ENCODE data around the gene DCAF17. TPM values are rescaled to one million over a fixed set of nuclear protein-coding genes. Genes with fewer than 3 reads are reported as not detected.
"Not testable (repeated sequence)": the region's sequence is repeated elsewhere in the genome, so short reads cannot be mapped to it uniquely, and the experiment has no call there.

The DCAF17 gene
- total RNA-seq, 1 donor from 2014 or later = 6.9 TPM

DNA sequence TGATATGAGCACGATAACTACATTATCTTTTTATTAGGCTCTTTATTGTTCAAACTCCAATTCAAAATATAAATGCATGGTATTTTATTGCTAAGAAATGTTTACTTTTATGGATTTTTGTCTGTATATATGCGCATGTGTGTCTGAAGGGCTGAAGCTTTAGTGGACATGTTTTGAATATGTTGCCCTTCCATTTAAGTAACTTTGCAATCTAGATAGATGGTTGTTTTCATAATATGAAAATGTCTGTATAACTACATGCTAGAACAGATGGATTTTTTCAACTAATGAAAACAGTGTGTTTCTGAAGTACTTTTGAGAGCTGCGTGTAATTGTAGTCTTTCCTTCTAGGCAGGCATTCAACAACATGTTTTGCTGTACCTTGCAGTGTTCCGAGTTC is 18.7 kb downstream of the DCAF17 start:
- DNase-seq (ENCODE audit: low spot score) (no peak), ATAC-seq (no peak)

DNA sequence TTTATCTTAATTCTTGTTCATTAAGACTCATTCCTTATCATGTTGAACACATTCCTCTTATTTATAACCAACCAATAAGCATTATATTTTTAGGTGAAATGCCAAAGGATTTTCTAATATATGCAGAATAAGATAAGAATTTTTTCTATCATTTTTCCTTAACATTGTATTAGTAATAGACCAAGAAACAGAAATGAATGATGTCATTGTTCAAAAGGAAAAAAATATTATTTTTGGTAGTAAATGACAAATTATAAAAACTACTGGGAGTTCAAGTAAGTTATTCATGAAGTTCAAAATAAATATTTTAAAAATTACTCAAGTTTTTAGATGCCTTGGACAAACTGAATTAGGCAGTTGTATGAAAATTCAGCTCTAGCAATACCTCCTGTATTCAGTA is 25.5 kb downstream of the DCAF17 start:
- DNase-seq (ENCODE audit: low spot score) (no peak), ATAC-seq (no peak)

DNA sequence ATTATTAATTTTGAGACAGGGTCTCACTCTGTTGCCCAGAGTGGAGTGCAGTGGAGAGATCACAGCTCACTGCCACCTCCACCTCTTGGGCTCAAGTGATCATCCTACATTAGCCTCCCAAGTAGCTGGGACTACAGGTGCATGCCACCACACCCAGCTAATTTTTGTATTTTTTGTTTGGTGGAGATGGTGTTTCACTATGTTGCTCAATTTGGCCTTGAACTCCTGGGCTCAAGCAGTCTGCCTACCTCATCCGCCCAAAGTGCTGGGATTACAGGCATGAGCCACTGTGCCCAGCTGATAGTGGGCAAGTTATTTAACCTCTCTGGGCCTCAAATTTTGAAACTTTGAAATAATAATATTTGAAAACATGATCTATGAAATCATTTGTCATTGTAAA is 26.5 kb downstream of the DCAF17 start:
- ATAC-seq = peak; percentile 40
- DNase-seq (ENCODE audit: low spot score) = no peak

DNA sequence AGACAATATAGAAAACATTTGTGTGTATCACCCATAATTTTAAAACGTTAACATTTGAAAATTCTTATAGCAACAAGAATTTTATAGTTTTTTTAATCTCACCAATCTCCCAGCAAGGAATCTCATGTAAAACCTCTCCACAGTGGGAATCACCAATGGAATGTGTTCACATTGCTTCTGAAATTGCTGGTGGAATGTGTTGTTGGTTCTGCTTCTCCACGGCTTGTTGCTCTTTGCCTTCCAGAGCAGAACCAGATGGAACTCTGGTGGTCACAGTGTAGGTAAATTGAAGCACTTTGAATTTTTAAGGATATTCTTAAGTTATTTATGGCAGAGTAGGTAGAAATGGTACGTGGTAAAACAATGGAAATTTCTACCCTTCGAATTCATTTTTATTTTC is 35.1 kb downstream of the DCAF17 start:
- ATAC-seq (no peak), DNase-seq (ENCODE audit: low spot score) (no peak)

DNA sequence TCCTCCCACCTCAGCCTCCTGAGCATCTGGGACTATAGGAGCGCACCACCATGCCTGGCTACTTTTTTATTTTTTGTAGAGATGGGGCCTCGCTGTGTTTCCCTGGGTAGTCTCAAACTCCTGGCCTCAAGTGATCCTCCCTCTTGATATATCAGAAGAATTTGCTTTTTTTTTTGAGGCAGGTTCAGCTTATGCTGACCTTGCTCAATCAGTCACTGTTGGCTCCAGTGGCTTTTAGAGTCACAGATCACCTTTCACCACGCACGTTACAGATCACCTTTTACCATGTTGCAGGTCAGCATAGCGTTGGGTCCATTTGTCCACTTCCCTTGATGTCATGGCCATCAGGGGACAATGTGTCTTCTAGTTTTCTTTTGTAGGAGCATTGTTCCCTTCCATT is 36.1 kb downstream of the DCAF17 start:
- no peak for DNase-seq (ENCODE audit: low spot score)
- ATAC-seq = no peak

DNA sequence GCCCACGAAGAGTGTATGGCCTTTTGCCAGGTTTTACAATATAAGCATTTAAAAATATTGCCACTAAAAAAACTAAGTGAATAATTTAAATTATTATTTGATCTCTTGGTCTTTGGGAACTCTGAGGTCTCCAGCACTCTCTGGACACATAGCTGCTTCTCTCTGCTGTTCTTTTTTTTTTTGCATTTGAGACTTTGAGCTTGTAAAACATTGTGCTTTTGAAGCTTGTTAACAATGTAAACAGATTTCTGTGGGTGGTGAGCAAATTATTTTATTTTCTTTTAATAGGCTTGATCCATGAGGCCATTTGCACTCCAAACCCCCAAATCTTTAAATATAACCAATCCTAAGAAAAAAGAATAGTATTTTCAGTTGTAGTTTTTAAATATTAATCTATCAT is 42.0 kb downstream of the DCAF17 start:
- ATAC-seq = peak; percentile 90
- DNase-seq (ENCODE audit: low spot score) = no peak

DNA sequence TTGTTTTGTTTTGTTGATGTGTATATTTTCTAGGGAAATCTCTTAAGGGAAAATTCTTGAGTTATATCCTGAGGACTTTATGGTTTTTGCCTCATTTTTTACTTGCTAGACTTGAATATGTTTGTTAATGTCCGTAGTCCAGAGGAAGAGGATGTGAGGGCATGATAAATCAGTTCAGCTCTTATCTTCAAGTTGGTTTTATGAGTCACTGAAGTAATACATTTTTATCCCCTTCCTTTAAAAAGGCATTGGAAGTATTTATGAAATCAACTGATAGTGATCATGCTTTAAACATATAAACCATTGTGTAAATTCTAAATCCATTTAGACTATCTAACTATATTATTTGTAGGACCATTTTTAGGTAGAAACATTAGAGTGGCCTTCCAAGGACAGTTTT is 44.3 kb downstream of the DCAF17 start:
- no peak for DNase-seq (ENCODE audit: low spot score)
- ATAC-seq = no peak

DNA sequence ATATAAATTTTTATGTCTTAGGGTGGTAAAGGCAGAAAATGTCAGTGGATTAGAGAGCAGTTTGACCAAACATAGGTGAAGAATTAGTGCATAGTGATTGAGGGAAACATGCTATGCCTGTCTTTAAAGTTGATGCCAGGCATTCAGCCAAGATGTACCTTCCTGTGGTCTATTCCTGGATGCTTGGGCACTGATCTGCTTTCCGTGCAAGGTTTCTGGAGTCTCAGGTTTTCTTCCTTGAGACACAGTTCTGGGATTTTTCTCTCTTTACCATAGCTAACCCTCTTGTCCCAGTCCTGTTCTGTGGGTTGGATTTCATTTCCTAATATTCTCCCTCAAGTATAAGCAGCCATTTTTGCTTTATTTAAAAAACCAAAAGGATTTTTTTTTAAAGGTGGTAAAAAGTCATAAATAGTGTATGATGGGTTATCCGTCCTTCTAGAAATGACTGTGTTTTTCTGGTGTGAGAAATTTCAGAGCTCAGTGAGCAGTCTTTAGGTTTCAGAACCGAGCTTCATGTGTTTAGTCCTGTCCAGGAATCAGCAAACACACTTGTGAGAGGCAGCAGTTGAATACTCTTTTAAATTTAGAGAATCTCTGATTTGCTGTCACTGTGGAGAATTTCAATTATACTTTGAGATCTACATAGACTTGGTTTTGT is 45.3 kb downstream of the DCAF17 start:
- DNase-seq (ENCODE audit: low spot score) = no peak

DNA sequence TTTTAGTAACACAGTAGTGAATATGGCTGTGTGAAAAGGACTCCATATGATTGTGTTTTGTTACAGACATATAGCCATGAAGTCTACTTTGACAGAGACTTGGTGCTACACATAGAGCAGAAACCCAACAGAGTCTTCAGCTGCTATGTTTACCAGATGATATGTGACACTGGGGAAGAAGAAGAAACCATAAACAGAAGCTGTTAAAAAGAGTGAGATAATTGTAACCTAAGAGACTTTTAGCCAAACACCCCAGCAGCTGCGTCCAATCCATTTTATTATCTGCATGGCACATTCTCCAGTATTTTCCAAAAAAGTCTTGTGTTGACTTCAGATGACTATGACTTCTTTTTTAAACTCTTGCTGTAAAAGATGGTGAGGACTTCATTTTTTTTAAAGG is 46.9 kb downstream of the DCAF17 start:
- ATAC-seq = no peak
- no peak for DNase-seq (ENCODE audit: low spot score)

More for the DNA sequence above, 45.3 kb downstream of the DCAF17 start:
- no peak for ATAC-seq

DNA sequence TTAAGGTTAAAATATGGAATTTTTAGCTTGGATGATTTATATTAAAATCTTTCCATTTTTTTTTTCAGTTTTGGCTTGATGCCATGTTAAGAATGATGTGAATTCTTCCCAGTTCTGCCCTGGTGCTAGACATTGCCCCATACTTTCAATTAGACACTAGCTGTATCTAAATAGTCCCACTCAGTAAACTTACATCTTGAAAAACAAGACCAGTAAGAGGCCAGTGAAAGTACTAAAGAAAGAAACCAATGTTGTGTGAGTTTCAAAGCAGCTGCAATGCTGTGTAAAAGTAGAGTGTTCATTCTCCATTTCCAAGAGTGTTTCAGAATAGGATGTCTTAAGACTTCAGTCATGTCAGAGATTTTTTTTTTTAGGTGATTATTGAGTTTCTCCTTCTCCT is 48.3 kb downstream of the DCAF17 start:
- DNase-seq (ENCODE audit: low spot score) (no peak), ATAC-seq (no peak)

DNA sequence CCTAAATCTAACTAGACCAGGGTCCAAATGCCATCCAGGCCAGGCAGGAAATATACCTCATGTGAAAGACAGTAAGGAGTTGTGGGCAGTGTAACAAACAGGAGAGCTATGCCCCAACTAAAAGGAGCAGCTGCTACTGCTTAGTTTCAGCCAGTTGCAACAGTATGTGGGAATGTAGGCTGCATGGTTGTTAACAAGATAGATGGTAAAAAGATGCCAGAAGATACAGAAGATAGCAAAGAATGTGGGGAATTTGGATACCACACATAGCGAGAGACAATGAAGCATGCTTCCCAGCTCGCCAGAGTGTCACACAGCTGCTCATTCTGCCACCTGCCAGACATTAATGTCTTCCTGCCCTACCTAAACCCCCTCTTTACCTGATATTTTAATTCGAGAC is 48.9 kb downstream of the DCAF17 start:
- no peak for DNase-seq (ENCODE audit: low spot score)
- no peak for ATAC-seq

DNA sequence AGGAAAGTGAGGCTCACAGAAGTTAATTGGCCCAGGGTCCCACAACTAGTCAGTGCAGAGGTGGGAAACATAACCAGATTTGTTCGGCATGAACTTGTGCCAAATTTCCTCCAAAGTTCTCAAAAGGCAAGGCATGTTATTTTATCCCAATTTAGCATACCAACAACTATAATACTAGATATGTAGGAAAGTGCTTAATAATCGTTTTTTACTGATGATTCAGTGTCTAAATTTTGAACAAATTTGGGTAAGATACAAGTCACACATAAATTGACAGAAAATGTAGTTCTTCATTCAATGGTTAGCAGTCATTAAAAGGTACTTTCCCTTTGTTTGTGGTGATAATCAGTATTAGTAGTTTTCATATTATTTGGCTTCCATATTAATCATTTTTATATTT is 49.8 kb downstream of the DCAF17 start:
- ATAC-seq (no peak), DNase-seq (ENCODE audit: low spot score) (no peak)

DNA sequence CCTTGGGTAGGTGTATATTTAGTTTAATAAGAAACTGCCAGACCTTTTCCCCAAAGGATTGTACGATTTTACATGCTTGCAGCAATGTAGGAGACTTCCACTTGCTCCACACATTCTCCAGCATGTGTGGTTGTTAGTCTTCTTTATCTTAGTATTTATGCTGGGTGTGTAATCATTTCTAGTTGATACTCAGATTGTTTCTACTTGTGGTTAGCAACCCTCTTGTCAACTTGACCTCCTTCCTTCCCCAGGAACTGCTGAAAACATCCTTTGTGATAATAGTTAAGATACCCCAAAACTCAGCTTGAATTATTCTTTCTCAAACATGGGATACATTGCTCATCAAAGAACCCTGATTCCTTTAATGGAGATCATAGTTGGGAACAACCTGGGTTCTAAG is 51.1 kb downstream of the DCAF17 start:
- no peak for DNase-seq (ENCODE audit: low spot score)

DNA sequence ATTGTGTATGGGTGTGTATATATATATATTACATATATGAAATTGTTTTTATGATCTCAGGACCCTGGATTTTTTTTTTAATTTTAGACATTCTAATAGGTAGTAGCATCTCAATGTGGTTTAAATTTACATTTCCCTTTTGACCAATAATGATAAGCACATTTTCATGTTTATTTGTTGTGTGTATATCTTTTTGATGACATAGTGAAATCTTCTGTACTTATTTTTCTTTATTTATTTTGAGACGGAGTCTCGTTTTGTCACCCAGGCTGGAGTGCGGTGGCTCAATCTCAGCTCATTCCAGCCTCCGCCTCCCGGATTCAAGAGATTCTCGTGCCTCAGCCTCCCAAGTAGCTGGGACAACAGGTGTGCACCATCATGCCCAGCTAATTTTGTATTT is 53.2 kb downstream of the DCAF17 start:
- no peak for ATAC-seq

More for the DNA sequence above, 51.1 kb downstream of the DCAF17 start:
- ATAC-seq = no peak

DNA sequence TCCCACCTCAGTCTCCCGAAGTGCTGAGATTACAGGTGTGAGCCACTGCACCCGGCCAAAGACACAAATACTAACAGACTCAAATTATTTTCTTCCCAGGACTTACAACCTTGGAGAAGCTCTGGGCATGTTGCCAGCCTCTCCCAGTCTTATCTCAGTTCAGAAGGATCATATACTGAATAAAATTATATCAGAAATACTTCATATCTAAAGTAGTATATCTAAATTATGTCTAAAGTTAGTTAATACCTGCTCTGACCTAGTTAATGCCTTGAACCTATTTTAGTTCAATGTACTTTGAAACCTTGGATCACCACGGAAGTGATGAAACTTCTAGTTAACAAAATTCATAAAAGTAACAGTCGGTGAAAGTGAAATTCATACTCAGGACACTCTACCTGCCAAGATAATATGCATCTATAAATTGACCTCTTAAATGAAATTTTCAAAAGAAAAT is 53.8 kb downstream of the DCAF17 start:
- peak; percentile 76 for ATAC-seq

More for the DNA sequence above, 53.2 kb downstream of the DCAF17 start:
- no peak for DNase-seq (ENCODE audit: low spot score)

DNA sequence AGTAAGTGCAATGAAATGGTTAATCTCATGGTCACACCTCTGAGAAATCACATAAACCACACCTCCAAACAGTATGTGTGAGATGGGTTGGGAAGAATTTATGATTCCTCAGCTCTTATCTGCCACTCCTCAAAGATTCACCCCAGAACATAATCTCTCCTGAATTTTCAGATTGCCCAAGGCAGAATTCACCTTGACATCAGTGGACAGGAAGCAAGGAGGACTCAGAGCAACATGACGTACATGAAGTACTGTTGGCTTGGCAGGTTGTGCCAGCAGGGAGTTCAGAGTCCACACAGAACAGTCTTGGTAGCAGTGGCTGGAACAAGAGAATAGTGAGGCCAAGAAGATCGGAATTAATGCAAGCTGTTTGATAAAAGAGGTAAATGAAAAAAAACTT is 56.6 kb downstream of the DCAF17 start:
- ATAC-seq = peak; percentile 79
- DNase-seq (ENCODE audit: low spot score) = peak; percentile 62

More for the DNA sequence above, 53.8 kb downstream of the DCAF17 start:
- DNase-seq (ENCODE audit: low spot score) = no peak

DNA sequence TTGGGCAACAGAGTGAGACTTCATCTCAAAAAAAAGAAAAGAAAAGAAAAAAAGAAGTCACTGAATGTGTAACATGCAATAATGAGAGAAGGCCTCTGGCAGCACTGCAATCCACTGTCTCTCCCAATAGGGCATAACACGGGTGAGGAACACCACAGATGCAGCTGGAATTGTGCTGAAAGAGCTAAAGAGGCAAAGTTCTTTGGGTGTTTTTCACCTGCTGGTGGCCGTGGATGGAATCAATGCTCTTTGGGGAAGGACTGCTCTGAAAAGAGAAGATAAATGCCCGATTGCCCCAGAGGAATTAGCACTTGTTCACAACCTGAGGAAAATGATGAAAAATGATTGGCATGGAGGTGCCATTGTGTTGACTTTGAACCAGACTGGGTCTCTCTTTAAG is 57.3 kb downstream of the DCAF17 start:
- peak; percentile 16 for ATAC-seq
- DNase-seq (ENCODE audit: low spot score) = no peak

DNA sequence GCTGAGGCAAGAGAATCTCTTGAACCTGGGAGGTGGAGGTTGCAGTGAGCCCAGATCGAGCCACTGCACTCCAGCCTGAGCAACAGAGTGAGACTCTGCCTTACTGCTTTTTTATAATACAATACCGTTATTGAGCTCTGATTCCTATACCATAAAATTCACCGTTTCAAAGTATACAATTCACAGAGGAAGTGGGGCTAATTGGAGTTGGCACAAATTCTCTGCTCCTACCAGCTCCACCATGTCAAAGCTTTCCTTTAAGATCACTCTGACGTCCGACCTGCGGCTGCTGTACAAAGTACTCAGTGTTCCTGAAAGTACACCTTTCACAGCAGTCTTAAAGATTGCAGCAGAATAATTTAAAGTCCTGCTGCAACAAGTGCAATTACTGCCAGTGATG is 58.6 kb downstream of the DCAF17 start:
- DNase-seq (ENCODE audit: low spot score) (no peak), ATAC-seq (no peak)

DNA sequence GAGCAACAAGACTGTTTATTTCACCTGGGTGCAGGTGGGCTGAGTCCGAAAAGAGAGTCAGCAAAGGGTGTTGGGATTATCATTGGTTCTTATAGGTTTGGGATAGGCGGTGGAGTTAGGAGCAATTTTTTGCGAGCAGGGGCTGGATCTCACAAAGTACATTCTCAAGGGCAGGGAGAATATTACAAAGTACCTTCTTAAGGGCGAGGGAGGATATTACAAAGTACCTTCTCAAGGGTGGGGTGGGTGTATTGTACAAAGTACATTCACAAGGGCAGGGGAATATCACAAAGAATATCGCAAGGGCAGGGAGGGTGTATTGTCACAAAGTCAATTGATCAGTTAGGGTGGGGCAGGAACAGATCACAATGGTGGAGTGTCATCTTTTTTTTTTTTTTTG is 63.6 kb downstream of the DCAF17 start:
- not testable (repeated sequence) for DNase-seq (ENCODE audit: low spot score); ATAC-seq

DNA sequence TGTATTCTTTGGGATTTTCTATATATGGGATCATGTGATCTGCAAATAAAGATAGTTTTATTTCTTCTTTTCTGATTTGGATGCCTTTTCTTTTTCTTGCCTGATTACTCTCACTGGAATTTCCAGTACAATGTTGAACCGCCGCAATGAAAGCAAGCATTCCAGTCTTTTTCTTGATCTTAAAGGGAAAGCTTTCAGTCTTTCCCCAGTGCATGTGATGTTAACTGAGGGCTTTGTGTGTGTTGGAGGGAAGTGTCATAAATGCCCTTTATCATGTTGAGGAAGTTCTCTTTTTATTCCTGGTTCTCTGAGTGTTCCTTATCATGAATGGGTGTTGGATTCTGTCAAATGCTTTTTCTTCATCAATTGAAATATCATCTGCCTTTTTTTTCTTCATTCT is 71.3 kb downstream of the DCAF17 start:
- DNase-seq (ENCODE audit: low spot score) (no peak), ATAC-seq (no peak)

DNA sequence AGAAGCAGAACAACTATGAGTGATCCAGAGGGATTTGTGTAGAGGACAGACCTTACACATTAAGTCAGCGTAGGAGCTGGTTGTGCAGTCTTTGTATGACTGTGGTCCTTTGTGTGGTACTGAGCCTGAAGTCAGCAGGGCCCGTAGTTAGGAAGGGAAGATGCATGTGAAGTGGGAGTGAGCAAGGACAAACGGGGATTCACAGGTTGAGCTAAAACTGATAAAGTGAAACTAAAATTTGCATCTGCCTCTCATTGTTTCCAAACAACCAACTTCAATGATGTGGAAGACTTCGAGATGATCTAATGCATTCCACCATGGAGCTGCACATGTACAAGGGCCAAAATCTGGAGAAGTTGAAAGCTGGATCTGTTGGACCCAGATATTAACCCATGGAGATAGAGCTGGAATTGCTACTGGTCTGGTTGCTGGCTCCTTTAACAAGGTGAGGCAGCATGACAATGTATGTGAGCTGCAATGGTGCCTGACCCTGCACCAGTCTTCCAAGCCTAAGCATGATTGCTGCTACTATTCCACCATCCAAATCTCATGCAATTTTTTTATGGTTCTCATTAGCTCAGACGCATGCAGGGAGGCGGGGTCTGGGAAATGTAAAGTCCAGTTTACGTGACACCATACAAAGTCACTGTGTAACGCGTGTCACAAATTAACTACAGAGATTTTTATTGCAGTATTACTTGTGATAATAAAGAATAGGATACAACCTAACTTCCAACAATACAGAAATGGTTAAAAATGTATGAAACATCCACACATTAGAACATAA is 76.1 kb downstream of the DCAF17 start:
- ATAC-seq (no peak), DNase-seq (ENCODE audit: low spot score) (no peak)

DNA sequence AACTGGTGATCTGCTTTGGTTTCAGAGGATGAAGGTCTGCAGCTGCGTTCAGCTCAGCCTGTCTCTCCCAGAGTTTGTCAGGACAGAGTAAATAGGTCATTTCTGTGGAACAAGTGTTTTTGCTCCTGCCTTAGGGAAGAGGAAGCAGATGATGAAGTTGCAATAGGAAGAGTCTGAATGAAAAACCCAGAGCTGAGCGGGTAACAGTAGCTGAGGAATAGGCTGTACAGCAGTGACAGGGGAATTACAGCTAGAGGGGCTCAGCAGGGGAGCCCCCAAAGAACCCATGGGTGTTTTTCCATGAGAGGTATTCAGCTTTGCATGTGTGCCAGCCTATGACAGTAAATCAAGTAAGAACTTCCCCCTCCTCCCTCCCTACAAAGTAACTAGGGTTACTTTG is 78.0 kb downstream of the DCAF17 start:
- DNase-seq (ENCODE audit: low spot score) (no peak), ATAC-seq (no peak)

All from left lobe of liver (tissue), 2 donors.